ENCODE data around the gene TFF1.
A peak's percentile ranks its signal among the peaks of the same experiment; 100 is the strongest.

TFF1 gene

DNA sequence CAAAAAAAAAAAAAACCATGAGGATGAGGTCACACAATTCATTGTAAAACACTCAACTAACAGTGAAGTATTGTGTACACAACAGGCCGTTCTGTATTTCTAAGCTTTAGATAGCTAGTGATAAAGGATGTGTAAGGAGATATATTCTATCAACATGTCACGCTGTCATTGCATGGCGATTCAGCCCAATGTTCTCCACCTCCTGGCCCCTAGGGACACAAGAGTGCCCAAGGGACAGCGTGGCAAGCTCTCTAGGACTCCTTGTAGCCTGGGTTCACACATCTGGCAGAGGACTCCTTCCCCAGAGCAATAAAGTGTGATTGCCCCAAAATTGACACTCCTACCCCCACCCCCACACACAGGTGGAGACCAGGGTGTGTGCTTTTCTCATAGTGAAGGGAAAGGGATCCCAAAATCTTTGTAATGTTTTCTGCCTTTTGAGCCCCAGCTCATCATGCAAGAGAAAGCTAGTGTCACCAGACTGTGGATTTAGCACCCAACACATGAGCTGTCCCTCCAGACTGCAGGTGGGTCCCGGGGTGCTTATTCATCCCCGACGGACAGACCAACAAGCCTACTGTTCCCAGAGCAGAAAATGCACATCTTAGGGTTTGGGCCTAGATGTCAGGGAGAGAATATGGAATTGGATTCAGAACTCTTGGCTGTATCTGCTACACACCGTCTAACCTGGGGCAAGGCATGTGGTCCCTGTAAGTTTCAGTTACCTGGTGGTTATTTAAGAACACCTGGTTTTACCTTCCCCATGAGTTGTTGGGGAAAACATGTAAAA, 18.0 kb upstream of the TFF1 start:
- TF ChIP-seq, protein P1, sequence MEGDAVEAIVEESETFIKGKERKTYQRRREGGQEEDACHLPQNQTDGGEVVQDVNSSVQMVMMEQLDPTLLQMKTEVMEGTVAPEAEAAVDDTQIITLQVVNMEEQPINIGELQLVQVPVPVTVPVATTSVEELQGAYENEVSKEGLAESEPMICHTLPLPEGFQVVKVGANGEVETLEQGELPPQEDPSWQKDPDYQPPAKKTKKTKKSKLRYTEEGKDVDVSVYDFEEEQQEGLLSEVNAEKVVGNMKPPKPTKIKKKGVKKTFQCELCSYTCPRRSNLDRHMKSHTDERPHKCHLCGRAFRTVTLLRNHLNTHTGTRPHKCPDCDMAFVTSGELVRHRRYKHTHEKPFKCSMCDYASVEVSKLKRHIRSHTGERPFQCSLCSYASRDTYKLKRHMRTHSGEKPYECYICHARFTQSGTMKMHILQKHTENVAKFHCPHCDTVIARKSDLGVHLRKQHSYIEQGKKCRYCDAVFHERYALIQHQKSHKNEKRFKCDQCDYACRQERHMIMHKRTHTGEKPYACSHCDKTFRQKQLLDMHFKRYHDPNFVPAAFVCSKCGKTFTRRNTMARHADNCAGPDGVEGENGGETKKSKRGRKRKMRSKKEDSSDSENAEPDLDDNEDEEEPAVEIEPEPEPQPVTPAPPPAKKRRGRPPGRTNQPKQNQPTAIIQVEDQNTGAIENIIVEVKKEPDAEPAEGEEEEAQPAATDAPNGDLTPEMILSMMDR (IDR thresholded peaks at IDR 0.05; ENCODE audit: low read depth, low read length), result no peak
- DNase-seq (ENCODE audit: low read depth in 2 of 2), result no peak
- H3K4me3 ChIP-seq (replicated peaks in 1 of 2; ENCODE audit: low read depth in 2 of 2, low read length in 2 of 2), result no peak overlapping the region

DNA sequence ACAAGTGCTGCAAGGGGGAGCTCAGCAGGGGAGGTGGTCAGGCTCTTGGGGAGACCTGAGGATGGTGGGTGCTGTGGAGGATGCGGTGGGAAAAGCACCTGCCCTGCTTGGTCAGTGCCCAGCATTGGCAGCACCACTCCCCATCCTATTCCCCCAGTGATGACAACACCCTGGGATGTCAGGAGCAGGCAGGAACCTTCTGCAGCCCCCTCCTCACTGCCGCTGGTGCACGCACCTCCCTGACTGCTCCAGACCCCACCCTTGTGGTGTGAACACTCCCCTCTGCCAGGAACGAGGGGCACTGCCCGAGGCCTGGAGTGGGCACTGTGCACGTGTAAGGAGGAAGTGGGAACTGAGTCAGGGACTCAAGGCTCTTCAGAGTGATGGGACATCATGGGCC, 17.0 kb upstream of the TFF1 start:
- TF ChIP-seq, protein P1 (IDR thresholded peaks at IDR 0.05; ENCODE audit: low read depth, low read length), result no peak
- H3K4me3 ChIP-seq (replicated peaks in 1 of 2; ENCODE audit: low read depth in 2 of 2, low read length in 2 of 2), result no peak overlapping the region
- DNase-seq (ENCODE audit: low read depth in 2 of 2), result no peak

DNA sequence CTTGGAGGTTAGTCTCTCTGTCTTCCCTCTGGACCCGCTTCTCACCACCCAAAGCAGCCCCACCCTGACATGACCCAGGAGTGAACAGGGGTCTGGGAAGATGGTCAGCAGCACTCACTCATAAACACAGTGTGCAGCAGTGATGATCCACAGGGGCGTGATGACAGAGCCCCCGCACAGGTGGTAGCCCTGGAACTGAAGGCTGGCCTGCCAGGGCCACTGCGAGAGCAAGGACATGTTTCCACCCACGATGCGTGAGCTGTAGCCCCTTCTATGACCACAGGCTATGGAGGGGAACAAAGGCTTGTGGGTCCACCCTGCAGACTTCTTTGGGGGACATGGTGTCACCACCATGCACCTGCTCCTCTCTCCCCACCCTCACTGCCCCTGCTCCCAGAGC, 16.6 kb upstream of the TFF1 start:
- TF ChIP-seq, protein P1 (IDR thresholded peaks at IDR 0.05; ENCODE audit: low read depth, low read length), result no peak
- no peak overlapping the region for H3K4me3 ChIP-seq (replicated peaks in 1 of 2; ENCODE audit: low read depth in 2 of 2, low read length in 2 of 2)
- DNase-seq (ENCODE audit: low read depth in 2 of 2), result no peak

DNA sequence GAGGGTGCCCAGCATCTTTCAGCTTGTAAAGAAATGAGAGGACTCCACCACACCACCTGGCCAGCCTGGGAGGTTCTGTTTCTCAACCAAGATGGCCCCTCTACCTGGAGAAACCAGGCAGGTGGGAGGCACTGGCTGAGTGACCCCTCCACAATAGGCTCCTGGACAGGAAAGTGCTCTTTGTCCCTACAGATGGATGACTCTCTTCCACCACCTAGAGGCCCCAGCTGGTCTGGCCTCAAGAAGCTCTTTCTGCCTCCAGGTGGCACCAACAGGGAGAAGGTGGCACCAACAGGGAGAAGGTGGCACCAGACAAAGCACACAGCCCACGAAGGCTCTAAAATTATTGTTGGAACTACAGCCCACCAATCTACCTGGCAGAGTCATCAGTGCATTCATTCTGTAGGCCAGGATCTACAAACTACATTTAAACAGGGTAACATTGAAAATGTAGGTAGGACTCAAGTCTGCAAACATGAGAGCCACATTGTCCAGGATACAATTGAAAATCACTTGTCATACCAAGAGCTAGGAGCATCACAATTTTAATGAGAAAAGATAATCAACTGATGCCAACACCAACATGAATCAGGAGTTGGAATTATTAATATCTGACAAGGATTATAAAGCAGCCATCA, 15.1 kb upstream of the TFF1 start:
- DNase-seq (ENCODE audit: low read depth in 2 of 2), result peak; percentile 58 to 61
- no peak overlapping the region for H3K4me3 ChIP-seq (replicated peaks in 1 of 2; ENCODE audit: low read depth in 2 of 2, low read length in 2 of 2)
- TF ChIP-seq, protein P1 (IDR thresholded peaks at IDR 0.05; ENCODE audit: low read depth, low read length), result peak; percentile 77

DNA sequence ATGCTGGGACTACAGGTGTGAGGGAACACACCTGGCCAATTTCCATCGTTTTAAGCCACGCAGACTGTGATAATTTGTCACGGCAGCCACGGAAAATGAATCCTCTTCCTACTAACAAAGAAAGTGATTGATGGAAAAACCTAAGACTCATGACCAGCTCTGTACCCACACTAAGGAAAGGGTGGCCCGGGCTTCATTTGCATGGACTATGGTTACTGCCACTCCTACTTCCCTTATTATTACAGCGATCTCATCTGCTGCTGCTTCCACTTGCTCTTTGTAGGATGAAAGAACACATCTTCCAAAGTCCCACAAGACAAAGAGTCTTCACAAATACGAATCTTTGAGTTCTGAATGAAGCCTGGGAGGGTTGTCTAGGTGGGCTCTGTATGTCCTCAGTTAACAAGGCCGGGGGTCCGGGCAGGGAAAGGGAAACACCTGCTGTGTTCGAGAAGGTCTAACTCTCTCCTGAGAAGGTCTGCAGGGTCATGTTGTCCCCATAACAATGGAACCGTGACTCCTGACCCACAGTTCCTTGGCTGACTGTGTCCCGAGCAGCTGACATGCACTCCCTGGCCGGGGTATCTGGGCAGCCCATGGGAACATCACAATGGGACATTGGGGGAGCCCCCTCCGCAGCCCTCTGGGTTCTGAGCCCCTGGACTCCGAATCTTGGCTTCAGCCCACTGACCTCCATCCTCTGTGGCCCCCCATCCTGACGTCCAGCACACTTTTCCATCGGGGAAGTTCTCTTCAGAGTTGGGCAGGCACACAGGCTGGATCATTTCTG, 13.3 kb upstream of the TFF1 start:
- no peak for DNase-seq (ENCODE audit: low read depth in 2 of 2)
- TF ChIP-seq, protein P1 (IDR thresholded peaks at IDR 0.05; ENCODE audit: low read depth, low read length), result no peak
- H3K4me3 ChIP-seq (replicated peaks in 1 of 2; ENCODE audit: low read depth in 2 of 2, low read length in 2 of 2), result no peak overlapping the region

DNA sequence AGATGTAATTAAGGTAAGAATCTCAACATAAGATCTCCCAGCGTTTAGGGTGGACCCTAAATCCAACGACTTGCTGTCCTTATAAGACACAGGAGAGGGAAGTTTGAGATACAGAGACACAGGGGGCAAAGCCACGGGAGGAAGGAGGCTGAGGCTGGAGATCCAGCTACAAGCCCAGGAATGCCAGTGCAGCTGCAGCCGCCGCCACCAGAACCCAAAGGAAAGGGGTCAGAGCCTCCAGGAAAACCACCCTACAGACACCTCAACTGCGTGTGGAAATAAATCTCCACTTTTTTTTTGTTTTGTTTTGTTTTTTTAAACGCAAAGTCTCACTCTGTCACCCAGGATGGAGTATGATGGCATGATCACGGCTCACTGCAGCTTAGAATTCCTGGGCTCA, 12.1 kb upstream of the TFF1 start:
- no peak overlapping the region for H3K4me3 ChIP-seq (replicated peaks in 1 of 2; ENCODE audit: low read depth in 2 of 2, low read length in 2 of 2)
- DNase-seq (ENCODE audit: low read depth in 2 of 2), result no peak
- TF ChIP-seq, protein P1 (IDR thresholded peaks at IDR 0.05; ENCODE audit: low read depth, low read length), result no peak

All from cardiac fibroblast (primary cell).